Esophagus muscularis mucosa (tissue), 4 donors: ENCODE data around the gene F8A3.
"Not testable (repeated sequence)": the region's sequence is repeated elsewhere in the genome, so short reads cannot be mapped to it uniquely, and the experiment has no call there.

ENCODE experiments used
- CTCF ChIP-seq, 3 experiments: fragments of 200-600 bp in 2 of 3; fragments of 450-650 bp in 1 of 3; sonication (generic) in 2 of 3; IDR thresholded peaks; one replicate each; pipeline ENCODE4 v1.5.1; 2017 to 2019; ENCODE audit warnings: antibody characterized with exemption in 3 of 3, mild to moderate bottlenecking in 2 of 3, moderate library complexity in 1 of 3
- EP300 ChIP-seq: sonication (generic); formaldehyde crosslinking; IDR thresholded peaks from one replicate; pipeline ENCODE4 v1.6.1; 2017; ENCODE audit warnings: antibody characterized with exemption
- POLR2A ChIP-seq: fragments of 450-650 bp; IDR thresholded peaks from one replicate; pipeline ENCODE4 v1.6.1; 2017; ENCODE audit warnings: antibody characterized with exemption, moderate library complexity, mild to moderate bottlenecking, low read depth
- POLR2AphosphoS5 ChIP-seq, 2 donors: sonication (generic); formaldehyde crosslinking; IDR thresholded peaks; one replicate each; pipeline ENCODE4 v1.6.1; 2017; ENCODE audit warnings: antibody characterized with exemption in 2 of 2

GRCh38 chrX:155460501-155460900, 2.1 kb upstream of the F8A3 start:
- TF ChIP-seq EP300; CTCF (IDR thresholded peaks at IDR 0.05); POLR2AphosphoS5 (IDR thresholded peaks at IDR 0.05); POLR2A: not testable (repeated sequence)
